Uterus (tissue), 4 donors: ENCODE results near the gene DOCK4. TPM values are rescaled to one million over a fixed set of nuclear protein-coding genes. Genes with fewer than 3 reads are reported as not detected.

ENCODE experiments used
- DNase-seq, 2 donors: peaks; one replicate each; pipeline ENCODE4 v3.0.0-alpha.2; 2019 to 2020
- H3K27ac ChIP-seq, 2 donors: fragments of 200-600 bp; sonication (generic); 1 replicate in 1 of 2; 2 replicates in 1 of 2; pipeline ENCODE4 v1.5.1; 2016 to 2018
- H3K27me3 ChIP-seq, 2 donors: fragments of 200-600 bp; sonication (generic); one replicate each; pipeline ENCODE4 v1.5.1; 2018 to 2019; ENCODE audit warnings: control low read depth in 1 of 2
- H3K36me3 ChIP-seq, 2 donors: fragments of 200-600 bp; sonication (generic); one replicate each; pipeline ENCODE4 v1.5.1; 2019; ENCODE audit warnings: control low read depth in 1 of 2
- H3K4me1 ChIP-seq, 2 donors: fragments of 200-600 bp; sonication (generic); one replicate each; pipeline ENCODE4 v1.5.1; 2018 to 2019; ENCODE audit warnings: control low read depth in 1 of 2
- H3K4me3 ChIP-seq, 2 donors: fragments of 200-600 bp; sonication (generic); 1 replicate in 1 of 2; 2 replicates in 1 of 2; pipeline ENCODE4 v1.5.1; 2018 to 2019; ENCODE audit warnings: mild to moderate bottlenecking in 1 of 2
- H3K9me3 ChIP-seq, 2 donors: fragments of 200-600 bp; sonication (generic); one replicate each; pipeline ENCODE4 v1.5.1; 2019; ENCODE audit warnings: control low read depth in 1 of 2
- CTCF ChIP-seq, 4 experiments: fragments of 200-600 bp in 2 of 4; fragments of 450-650 bp in 2 of 4; sonication (generic) in 2 of 4; IDR thresholded peaks; one replicate each; pipeline ENCODE4 v1.5.1; 2016 to 2019; ENCODE audit warnings: antibody characterized with exemption in 4 of 4, mild to moderate bottlenecking in 2 of 4, moderate library complexity in 1 of 4
- POLR2A ChIP-seq, 2 donors: fragments of 450-650 bp; IDR thresholded peaks; one replicate each; pipeline ENCODE4 v1.6.1; 2016; ENCODE audit warnings: antibody characterized with exemption in 2 of 2, mild to moderate bottlenecking in 1 of 2, moderate library complexity in 1 of 2
- intact Hi-C: fragments of 100-400 bp; cut with DNase I; formaldehyde crosslinking; loops from one replicate; pipeline ENCODE4 v1.15.1; 2023; ENCODE audit warnings: low total_unique reads
- total RNA-seq, 4 donors: library from RNA; depleted of rRNA in 3 of 4; stranded (reverse); fragments of >200 nt in 3 of 4; gene quantifications; one replicate each; pipeline versions ENCODE4 v1.1.0 to v1.2.4, GENCODE V29; 2014 to 2023
- donor health status: DM: yes; HTN: yes; CAD: no.

DOCK4 gene
- total RNA-seq, 4 donors from 2014 or later: 48.8 to 217 (median 72.3) TPM

- no peaks in the 10 kb centered on the region for H3K4me1 ChIP-seq
- H3K9me3 ChIP-seq: no peaks in the 10 kb centered on the region
- no peak for DNase-seq
- H3K4me3 ChIP-seq: no peak overlapping the region
- no peak for TF ChIP-seq CTCF (IDR thresholded peaks at IDR 0.05)
- no peak for TF ChIP-seq POLR2A (IDR thresholded peaks at IDR 0.05)
- intact Hi-C loops: no loop called here
- no peaks in the 10 kb centered on the region for H3K36me3 ChIP-seq
- H3K27me3 ChIP-seq: no peaks in the 10 kb centered on the region
- no peak overlapping the region for H3K27ac ChIP-seq
These were observed 342.9 kb downstream of the DOCK4 start for GRCh38 chr7:111863269-111863668.

- TF ChIP-seq POLR2A (IDR thresholded peaks at IDR 0.05) (no peak), CTCF (IDR thresholded peaks at IDR 0.05) (no peak)
- no peak for DNase-seq
- no peaks in the 10 kb centered on the region for H3K27me3 ChIP-seq
- no peaks in the 10 kb centered on the region for H3K36me3 ChIP-seq
- no peaks in the 10 kb centered on the region for H3K9me3 ChIP-seq
- intact Hi-C loops: no loop called here
- no peak overlapping the region for H3K27ac ChIP-seq
- H3K4me3 ChIP-seq: no peak overlapping the region
- H3K4me1 ChIP-seq: no peaks in the 10 kb centered on the region
These were observed 346.0 kb downstream of the DOCK4 start for GRCh38 chr7:111860248-111860647.

- Histone ChIP-seq H3K27me3 (no peaks in the 10 kb centered on the region), H3K4me1 (no peaks in the 10 kb centered on the region), H3K36me3 (no peaks in the 10 kb centered on the region), H3K27ac (no peak overlapping the region), H3K9me3 (no peaks in the 10 kb centered on the region), H3K4me3 (no peak overlapping the region)
- intact Hi-C loops: no loop called here
- no peak for DNase-seq
- TF ChIP-seq CTCF (IDR thresholded peaks at IDR 0.05) (no peak), POLR2A (IDR thresholded peaks at IDR 0.05) (no peak)
These were observed 347.9 kb downstream of the DOCK4 start for GRCh38 chr7:111858331-111858730.

GRCh38 chr7:111855842-111856227, 350.4 kb downstream of the DOCK4 start:
- Histone ChIP-seq H3K9me3 (no peaks in the 10 kb centered on the region), H3K27ac (no peak overlapping the region), H3K27me3 (no peaks in the 10 kb centered on the region), H3K4me1 (no peaks in the 10 kb centered on the region), H3K36me3 (no peaks in the 10 kb centered on the region), H3K4me3 (no peak overlapping the region)
- DNase-seq: no peak
- intact Hi-C loops: no loop called here
- TF ChIP-seq POLR2A (IDR thresholded peaks at IDR 0.05): no peak
- TF ChIP-seq CTCF (IDR thresholded peaks at IDR 0.05): no peak

- Histone ChIP-seq H3K36me3 (no peaks in the 10 kb centered on the region), H3K4me1 (no peaks in the 10 kb centered on the region), H3K27me3 (no peaks in the 10 kb centered on the region), H3K4me3 (no peak overlapping the region), H3K27ac (no peak overlapping the region), H3K9me3 (no peaks in the 10 kb centered on the region)
- peak; percentile 16 to 33 for DNase-seq
- intact Hi-C loops: no loop called here
- TF ChIP-seq POLR2A (IDR thresholded peaks at IDR 0.05): no peak
- peak in 2 of 4 experiments; percentile 6 to 23 for TF ChIP-seq CTCF (IDR thresholded peaks at IDR 0.05)
These were observed 350.9 kb downstream of the DOCK4 start for GRCh38 chr7:111855161-111855841.
